Renal pelvis (tissue), 12 donors: ENCODE results near the gene N4BP2. TPM values are rescaled to one million over a fixed set of nuclear protein-coding genes. Genes with fewer than 3 reads are reported as not detected.
"Not testable (repeated sequence)": the region's sequence is repeated elsewhere in the genome, so short reads cannot be mapped to it uniquely, and the experiment has no call there.

ENCODE experiments used
- DNase-seq: peaks from one replicate; pipeline ENCODE4 v3.0.0-alpha.2; 2013
- long read RNA-seq, 16 experiments: transcript quantifications; one replicate each; lab custom pipeline, GENCODE V29; 2026
- polyA plus RNA-seq, 3 donors: library from polyadenylated mRNA; unstranded; fragments of 120-200 nt; gene quantifications; one replicate each; pipeline ENCODE4 v1.2.1, GENCODE V29; 2013; ENCODE audit not compliant: insufficient read length in 3 of 3

The N4BP2 gene
- polyA plus RNA-seq = 10 to 100 TPM; 18.0 to 26.2 (median 25.7) TPM
- long read RNA-seq, donor 1 = 0 reads
- long read RNA-seq, donor 2 = 0 reads
- long read RNA-seq, donor 3, partial matches to known transcripts = 0 of 2 reads
- long read RNA-seq, donor 3, other reads (novel, unspliced or antisense) = 0 of 2 reads
- long read RNA-seq, donor 4 = 0 reads
- long read RNA-seq, donor 5, partial matches to known transcripts = 0 of 1 reads
- long read RNA-seq, donor 5, other reads (novel, unspliced or antisense) = 0 of 1 reads
- long read RNA-seq, donor 6 = 0 reads
- long read RNA-seq, donor 7 = 0 reads
- long read RNA-seq, donor 8, partial matches to known transcripts = 0 of 1 reads
- long read RNA-seq, donor 8, other reads (novel, unspliced or antisense) = 0 of 1 reads
- long read RNA-seq, donor 9 = 0 reads
- long read RNA-seq, donor 10 = 0 reads
- long read RNA-seq, donor 11 = 0 reads
- long read RNA-seq, donor 12, full-length matches to known transcripts = 1 of 1 reads
- long read RNA-seq, donor 12, partial matches to known transcripts = 0 of 1 reads
- long read RNA-seq, donor 12, other reads (novel, unspliced or antisense) = 0 of 1 reads
- long read RNA-seq, donor 13 = 0 reads
- long read RNA-seq, donor 14 = 0 reads
- long read RNA-seq, donor 15, partial matches to known transcripts = 0 of 1 reads
- long read RNA-seq, donor 15, other reads (novel, unspliced or antisense) = 0 of 1 reads
- long read RNA-seq, donor 16, partial matches to known transcripts = 0 of 1 reads
- long read RNA-seq, donor 16, other reads (novel, unspliced or antisense) = 0 of 1 reads

- DNase-seq = peak; percentile 89
Measured at GRCh38 chr4:40056716-40057585, at the start of gene N4BP2. Gene N4BP2 (plus strand): TSS chr4:40056850. CDS start chr4:40097341, 40,491 bp downstream.

GRCh38 chr4:40016007-40016406 is 40.6 kb upstream of the N4BP2 start:
- DNase-seq = no peak

- DNase-seq = no peak
Measured at GRCh38 chr4:40020221-40020620, 36.4 kb upstream of the N4BP2 start.

- not testable (repeated sequence) for DNase-seq
Measured at GRCh38 chr4:40021116-40021515, 35.5 kb upstream of the N4BP2 start.

- DNase-seq = not testable (repeated sequence)
Measured at GRCh38 chr4:40024049-40024448, 32.6 kb upstream of the N4BP2 start.

- DNase-seq = no peak
Measured at GRCh38 chr4:40032785-40033184, 23.9 kb upstream of the N4BP2 start.

GRCh38 chr4:40033613-40034012 is 23.0 kb upstream of the N4BP2 start:
- DNase-seq = no peak

GRCh38 chr4:40038977-40039376 is 17.7 kb upstream of the N4BP2 start:
- no peak for DNase-seq

GRCh38 chr4:40040908-40041307 is 15.7 kb upstream of the N4BP2 start:
- no peak for DNase-seq

GRCh38 chr4:40043786-40044185 is 12.9 kb upstream of the N4BP2 start:
- DNase-seq = no peak

GRCh38 chr4:40046311-40046980 is 10.2 kb upstream of the N4BP2 start:
- peak; percentile 14 for DNase-seq

GRCh38 chr4:40053161-40053560 is 3.5 kb upstream of the N4BP2 start:
- no peak for DNase-seq

- DNase-seq = no peak
Measured at GRCh38 chr4:40055511-40055862, 1.2 kb upstream of the N4BP2 start.

GRCh38 chr4:40055863-40056715 is 561 bp upstream of the N4BP2 start:
- DNase-seq = peak; percentile 76

- peak; percentile 95 for DNase-seq
Measured at GRCh38 chr4:40057586-40058091, 989 bp downstream of the N4BP2 start.

- DNase-seq = no peak
Measured at GRCh38 chr4:40058121-40058520, 1.5 kb downstream of the N4BP2 start.

- DNase-seq = no peak
Measured at GRCh38 chr4:40058854-40059253, 2.2 kb downstream of the N4BP2 start.

- DNase-seq = no peak
Measured at GRCh38 chr4:40059362-40059761, 2.7 kb downstream of the N4BP2 start.

- DNase-seq = no peak
Measured at GRCh38 chr4:40065010-40065409, 8.4 kb downstream of the N4BP2 start.

- DNase-seq = no peak
Measured at GRCh38 chr4:40066651-40067050, 10.0 kb downstream of the N4BP2 start.
